Measurements from ENCODE around the gene TERT. TPM values are rescaled to one million over a fixed set of nuclear protein-coding genes. Genes with fewer than 3 reads are reported as not detected.

TERT gene
- total and polyA plus RNA-seq, 2 donors (not counting 1 experiment from before 2014, with no cell fraction given) = 0.24 to 0.39 TPM

GRCh38 chr5:1249366-1250280 is 45.2 kb downstream of the TERT start:
- no peak for ATAC-seq (ENCODE audit: low read depth)
- H3K36me3 ChIP-seq (replicated peaks in 1 of 2; ENCODE audit: control extremely low read depth in 1 of 2, control insufficient read depth in 1 of 2, extremely low read depth in 1 of 2, insufficient read depth in 2 of 2, low read length in 1 of 2) = no peaks in the 10 kb centered on the region

GRCh38 chr5:1247811-1248210 is 47.1 kb downstream of the TERT start:
- H4K20me1 ChIP-seq (ENCODE audit: control insufficient read depth, insufficient read depth, low read length, poor library complexity, severe bottlenecking) = no peaks in the 10 kb centered on the region
- CTCF ChIA-PET = no interaction called here

More at GRCh38 chr5:1249366-1250280, 45.2 kb downstream of the TERT start:
- no peaks in the 10 kb centered on the region for H3K4me1 ChIP-seq (ENCODE audit: control insufficient read depth in 2 of 2, insufficient read depth in 2 of 2, low read length in 2 of 2)
- H3K9ac ChIP-seq (ENCODE audit: low read length) = no peak overlapping the region
- CTCF ChIA-PET = no interaction called here
- POLR2A ChIA-PET = no interaction called here
- no peak overlapping the region for H3K27ac ChIP-seq (ENCODE audit: low read length in 2 of 2)
- Mint-ChIP-seq H3K27me3 (peaks cover 4% of the 10 kb centered on the region), H3K9me3 (ENCODE audit: insufficient read depth) (no peaks in the 10 kb centered on the region), H3K27ac (no peak overlapping the region), H3K4me1 (no peaks in the 10 kb centered on the region), H3K4me3 (no peak overlapping the region)
- no peak for DNase-seq
- no peak for TF ChIP-seq EZH2 (IDR thresholded peaks at IDR 0.05; ENCODE audit: borderline replicate concordance, insufficient read depth, low read depth, low read length, poor library complexity, severe bottlenecking)
- no peaks in the 10 kb centered on the region for H4K20me1 ChIP-seq (ENCODE audit: control insufficient read depth, insufficient read depth, low read length, poor library complexity, severe bottlenecking)
- no peak overlapping the region for H3K4me3 ChIP-seq (ENCODE audit: control extremely low read depth in 1 of 5, extremely low read depth in 1 of 5, insufficient read depth in 1 of 5, low read depth in 2 of 5, low read length in 4 of 5)
- 90% methylated on average over 29 of the region's 29 CpGs for WGBS (ENCODE audit: insufficient coverage)
- no peaks in the 10 kb centered on the region for H3K9me3 ChIP-seq (ENCODE audit: control extremely low read depth in 1 of 3, control insufficient read depth in 2 of 3, insufficient read depth in 1 of 3, low read length in 2 of 3)
- H3K27me3 ChIP-seq (replicated peaks in 1 of 4; ENCODE audit: control extremely low read depth in 1 of 4, control insufficient read depth in 3 of 4, insufficient read depth in 4 of 4, low read length in 3 of 4) = peaks cover 0 to 20% (median 3%) of the 10 kb centered on the region in 4 experiments
- H3K79me2 ChIP-seq (ENCODE audit: control insufficient read depth, insufficient read depth, low read length) = no peaks in the 10 kb centered on the region
- H3K4me2 ChIP-seq (replicated peaks; ENCODE audit: low read depth, low read length, poor library complexity, severe bottlenecking) = no peak overlapping the region
- no peak overlapping the region for H2AFZ ChIP-seq (ENCODE audit: insufficient read depth, low read depth, low read length, poor library complexity, severe bottlenecking)
- intact Hi-C loops (cut with micrococcal nuclease) = no loop called here

More at GRCh38 chr5:1247811-1248210, 47.1 kb downstream of the TERT start:
- no peak overlapping the region for H3K4me3 ChIP-seq (ENCODE audit: control extremely low read depth in 1 of 5, extremely low read depth in 1 of 5, insufficient read depth in 1 of 5, low read depth in 2 of 5, low read length in 4 of 5)
- DNase-seq = no peak
- no peaks in the 10 kb centered on the region for H3K9me3 ChIP-seq (ENCODE audit: control extremely low read depth in 1 of 3, control insufficient read depth in 2 of 3, insufficient read depth in 1 of 3, low read length in 2 of 3)
- no peaks in the 10 kb centered on the region for H3K4me1 Mint-ChIP-seq
- H2AFZ ChIP-seq (ENCODE audit: insufficient read depth, low read depth, low read length, poor library complexity, severe bottlenecking) = no peak overlapping the region
- no peaks in the 10 kb centered on the region for H3K79me2 ChIP-seq (ENCODE audit: control insufficient read depth, insufficient read depth, low read length)
- H3K27me3 Mint-ChIP-seq = peaks cover 4% of the 10 kb centered on the region
- peaks cover 0 to 20% (median 3%) of the 10 kb centered on the region in 4 experiments for H3K27me3 ChIP-seq (replicated peaks in 1 of 4; ENCODE audit: control extremely low read depth in 1 of 4, control insufficient read depth in 3 of 4, insufficient read depth in 4 of 4, low read length in 3 of 4)
- no peak overlapping the region for H3K27ac ChIP-seq (ENCODE audit: low read length in 2 of 2)
- no peaks in the 10 kb centered on the region for H3K9me3 Mint-ChIP-seq (ENCODE audit: insufficient read depth)
- intact Hi-C loops (cut with micrococcal nuclease) = no loop called here
- no peak overlapping the region for H3K27ac Mint-ChIP-seq
- H3K4me1 ChIP-seq (ENCODE audit: control insufficient read depth in 2 of 2, insufficient read depth in 2 of 2, low read length in 2 of 2) = no peaks in the 10 kb centered on the region
- no peak overlapping the region for H3K9ac ChIP-seq (ENCODE audit: low read length)
- 79% methylated on average over 5 of the region's 6 CpGs for WGBS (ENCODE audit: insufficient coverage)
- H3K4me3 Mint-ChIP-seq = no peak overlapping the region
- TF ChIP-seq CTCF (IDR thresholded peaks at IDR 0.05) (no peak), EZH2 (IDR thresholded peaks at IDR 0.05; ENCODE audit: borderline replicate concordance, insufficient read depth, low read depth, low read length, poor library complexity, severe bottlenecking) (no peak)
- POLR2A ChIA-PET = no interaction called here
- H3K36me3 ChIP-seq (replicated peaks in 1 of 2; ENCODE audit: control extremely low read depth in 1 of 2, control insufficient read depth in 1 of 2, extremely low read depth in 1 of 2, insufficient read depth in 2 of 2, low read length in 1 of 2) = no peaks in the 10 kb centered on the region
- H3K4me2 ChIP-seq (replicated peaks; ENCODE audit: low read depth, low read length, poor library complexity, severe bottlenecking) = no peak overlapping the region
- ATAC-seq (ENCODE audit: low read depth) = no peak
